HG02642 (cell line): ENCODE measurements around the gene FOXP1.

ENCODE experiments used
- ATAC-seq: cut with Tn5 transposase; IDR thresholded peaks from one replicate; pipeline ENCODE4 v1.9.1; 2021; ENCODE audit warnings: mild to moderate bottlenecking; ENCODE audit not compliant: unreplicated experiment, poor library complexity

Gene FOXP1

DNA sequence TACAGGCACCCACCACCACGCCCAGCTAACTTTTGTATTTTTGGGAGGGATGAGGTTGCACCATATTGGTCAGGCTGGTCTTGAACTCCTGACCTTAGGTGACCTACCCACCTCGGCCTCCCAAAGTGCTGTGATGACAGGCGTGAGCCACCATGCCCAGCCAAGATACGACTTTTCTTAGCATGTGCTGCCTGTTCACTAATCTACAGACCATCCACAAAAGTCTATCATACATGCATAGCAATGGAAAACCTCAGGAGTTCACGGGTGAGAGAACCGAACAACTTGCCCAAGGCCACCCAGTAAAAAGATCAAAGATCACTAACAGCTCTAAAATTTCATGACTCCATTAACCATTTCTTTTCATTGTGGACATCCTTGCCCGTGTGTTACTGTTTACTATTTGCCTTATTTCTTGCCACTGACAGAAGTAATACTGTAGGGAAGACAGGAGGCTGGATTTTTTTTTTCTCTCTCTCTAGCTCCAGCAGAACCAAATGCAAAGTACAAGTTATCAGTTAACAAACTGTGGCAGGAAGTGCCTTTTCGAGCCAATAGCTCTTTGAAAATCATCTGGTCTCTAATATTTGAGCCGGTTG, 92.3 kb downstream of the FOXP1 start:
- ATAC-seq: no peak

DNA sequence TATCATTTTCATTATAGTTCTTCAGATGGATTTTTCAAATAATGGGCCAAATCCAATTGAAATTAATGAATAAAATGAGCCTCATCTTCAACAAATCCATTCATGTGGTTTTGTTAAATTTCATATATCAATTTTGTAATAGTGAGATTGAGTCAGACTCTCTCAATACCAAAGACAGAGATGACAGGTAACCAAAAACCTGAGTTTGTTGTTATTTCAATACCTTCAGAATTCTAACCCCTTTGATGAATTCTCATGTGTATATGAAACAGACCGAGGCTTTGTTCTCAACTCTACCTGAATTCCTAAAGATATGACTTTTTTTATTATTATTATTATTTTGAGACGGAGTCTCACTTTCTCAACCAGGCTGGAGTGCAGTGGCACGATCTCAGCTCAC, 92.8 kb downstream of the FOXP1 start:
- ATAC-seq: no peak

DNA sequence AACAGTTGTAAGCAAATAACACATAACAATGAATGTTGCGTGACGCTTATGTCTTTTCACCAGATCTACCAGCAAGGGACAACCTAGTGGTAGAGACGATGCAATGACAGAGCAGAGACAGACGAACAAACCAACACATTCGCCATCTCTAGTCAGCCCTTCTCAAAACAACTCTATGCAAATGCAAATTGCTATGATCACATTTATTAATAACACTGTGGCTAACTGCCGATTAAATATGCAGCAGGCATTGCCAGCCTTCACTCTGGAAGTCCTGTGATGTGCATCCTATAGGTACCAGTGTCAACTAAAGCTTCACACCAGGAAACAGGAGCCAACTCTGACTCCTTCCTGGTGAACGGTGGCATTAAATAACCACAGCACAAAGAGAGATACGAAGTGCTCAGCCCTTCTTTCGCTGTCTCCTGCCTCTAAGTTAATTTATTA, 94.2 kb downstream of the FOXP1 start:
- no peak for ATAC-seq

- ATAC-seq: no peak
Observed at GRCh38 chr3:71488882-71489281, 94.6 kb downstream of the FOXP1 start.

GRCh38 chr3:71488391-71488809, 95.1 kb downstream of the FOXP1 start:
- no peak for ATAC-seq

DNA sequence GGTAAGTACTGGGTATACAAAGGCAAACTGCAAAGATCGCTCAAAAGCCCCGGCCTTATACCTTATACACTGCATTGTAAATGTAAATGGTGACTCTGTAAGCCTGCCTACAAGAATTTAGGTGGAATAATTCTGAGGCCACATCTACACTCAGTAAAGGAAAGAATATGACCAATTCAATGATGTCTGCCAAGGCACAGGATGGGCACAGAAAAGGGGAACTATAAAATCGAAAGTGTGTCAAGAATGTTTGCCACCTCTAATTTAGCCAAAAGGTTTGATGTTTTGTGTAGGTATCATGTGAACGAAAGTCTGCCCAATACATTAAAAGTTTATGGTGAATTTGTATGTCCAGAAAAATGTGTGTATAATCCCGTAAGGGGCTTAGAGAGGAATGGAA, 96.1 kb downstream of the FOXP1 start:
- ATAC-seq: no peak

DNA sequence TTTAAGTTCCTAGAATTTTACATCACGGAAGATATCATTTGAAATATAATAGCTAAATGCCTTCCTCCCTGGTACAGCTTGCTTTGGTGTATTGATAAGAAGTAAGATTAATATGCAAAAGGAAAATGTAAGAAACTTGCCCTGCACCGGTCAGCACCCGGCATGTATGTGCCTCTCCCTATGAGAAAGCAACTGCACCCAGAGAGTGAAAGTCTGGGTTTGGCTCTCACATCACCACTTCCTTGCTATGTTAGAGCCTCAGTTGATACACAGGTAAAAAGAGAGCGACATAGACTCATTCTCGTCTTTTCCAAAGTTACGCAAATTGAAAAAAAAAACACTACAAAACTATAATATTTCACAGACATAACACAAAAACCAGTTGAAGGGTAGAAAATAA, 96.7 kb downstream of the FOXP1 start:
- ATAC-seq: no peak

GRCh38 chr3:71485896-71486295, 97.6 kb downstream of the FOXP1 start:
- ATAC-seq: no peak

DNA sequence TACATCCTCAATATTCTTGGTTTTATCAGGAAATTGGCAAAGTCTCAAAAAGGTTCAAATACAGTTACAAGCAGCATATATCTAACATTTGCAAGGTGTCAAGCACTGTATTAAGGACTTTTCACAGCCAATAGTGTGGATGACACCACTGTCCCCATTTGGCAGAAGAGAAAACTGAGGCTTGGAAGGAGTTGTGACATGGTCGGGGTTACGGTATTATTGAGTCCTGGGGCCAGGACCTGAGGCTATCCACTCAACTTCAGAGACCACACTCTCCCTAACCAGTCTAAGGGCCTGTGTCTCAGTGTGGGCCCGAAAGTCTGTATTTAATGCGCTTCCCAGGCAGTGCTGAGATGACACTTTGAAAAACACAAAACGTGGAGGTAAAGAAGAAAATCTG, 99.1 kb downstream of the FOXP1 start:
- no peak for ATAC-seq

DNA sequence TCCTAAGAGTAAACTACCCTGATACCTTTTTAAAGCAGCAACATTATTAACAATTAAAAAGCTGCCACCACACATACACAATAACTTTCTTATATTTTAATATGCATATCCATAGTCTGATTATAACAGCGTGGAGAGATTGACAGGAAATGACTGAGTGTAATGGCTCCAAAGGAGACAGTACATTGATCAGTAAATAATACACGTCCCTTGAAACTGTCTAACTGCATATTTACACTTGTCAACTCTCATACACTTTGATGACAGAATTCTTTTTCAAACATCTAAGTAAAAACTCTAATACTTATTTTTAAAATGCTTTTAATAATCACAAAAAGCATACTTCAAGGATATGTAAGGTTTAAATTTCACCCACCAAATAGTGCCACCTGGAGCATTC, 99.5 kb downstream of the FOXP1 start:
- ATAC-seq: no peak

- no peak for ATAC-seq
Observed at GRCh38 chr3:71482771-71483170, 100.8 kb downstream of the FOXP1 start.

DNA sequence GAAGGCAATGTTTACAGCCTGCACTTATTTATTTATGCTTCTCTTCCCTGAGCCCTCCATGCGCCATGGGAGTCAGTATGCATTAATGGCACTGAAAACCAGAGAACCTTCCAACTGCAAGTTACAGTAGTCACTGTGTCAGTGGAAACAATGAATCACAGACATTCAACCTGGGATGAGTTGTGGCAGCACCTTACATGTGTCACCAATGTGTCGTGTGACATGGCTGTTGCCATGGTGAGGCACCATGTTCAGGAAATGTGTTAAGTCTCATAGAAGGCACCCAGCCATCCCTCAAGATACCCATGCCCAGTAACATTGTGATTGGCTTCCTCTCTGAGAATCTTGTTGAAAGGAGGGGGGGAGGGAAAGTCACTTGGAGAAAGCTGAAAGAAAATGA, 105.0 kb downstream of the FOXP1 start:
- ATAC-seq: no peak

DNA sequence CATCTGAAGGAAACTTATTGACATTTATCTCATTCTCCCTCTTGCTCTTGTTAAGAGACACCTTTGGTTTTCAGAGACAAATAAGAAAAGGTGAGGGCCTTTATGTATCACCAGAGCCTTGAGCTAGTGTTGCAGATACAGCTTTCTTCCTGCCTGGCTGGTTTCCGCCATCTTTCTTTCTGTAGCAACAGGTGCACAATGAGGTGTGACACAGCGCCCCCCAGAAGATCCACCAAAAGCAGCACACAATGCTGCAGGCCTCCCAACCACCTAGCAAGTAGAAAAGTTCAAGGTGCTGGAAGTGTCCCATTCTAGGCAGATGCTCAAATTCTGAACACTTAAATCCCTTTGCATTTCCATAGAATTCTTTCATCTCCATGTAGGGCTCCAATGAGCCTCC, 106.6 kb downstream of the FOXP1 start:
- no peak for ATAC-seq

GRCh38 chr3:71469138-71469435, 114.4 kb downstream of the FOXP1 start:
- ATAC-seq: no peak

GRCh38 chr3:71468311-71469137, 115.0 kb downstream of the FOXP1 start:
- ATAC-seq: no peak

GRCh38 chr3:71466483-71466882, 117.0 kb downstream of the FOXP1 start:
- ATAC-seq: no peak

DNA sequence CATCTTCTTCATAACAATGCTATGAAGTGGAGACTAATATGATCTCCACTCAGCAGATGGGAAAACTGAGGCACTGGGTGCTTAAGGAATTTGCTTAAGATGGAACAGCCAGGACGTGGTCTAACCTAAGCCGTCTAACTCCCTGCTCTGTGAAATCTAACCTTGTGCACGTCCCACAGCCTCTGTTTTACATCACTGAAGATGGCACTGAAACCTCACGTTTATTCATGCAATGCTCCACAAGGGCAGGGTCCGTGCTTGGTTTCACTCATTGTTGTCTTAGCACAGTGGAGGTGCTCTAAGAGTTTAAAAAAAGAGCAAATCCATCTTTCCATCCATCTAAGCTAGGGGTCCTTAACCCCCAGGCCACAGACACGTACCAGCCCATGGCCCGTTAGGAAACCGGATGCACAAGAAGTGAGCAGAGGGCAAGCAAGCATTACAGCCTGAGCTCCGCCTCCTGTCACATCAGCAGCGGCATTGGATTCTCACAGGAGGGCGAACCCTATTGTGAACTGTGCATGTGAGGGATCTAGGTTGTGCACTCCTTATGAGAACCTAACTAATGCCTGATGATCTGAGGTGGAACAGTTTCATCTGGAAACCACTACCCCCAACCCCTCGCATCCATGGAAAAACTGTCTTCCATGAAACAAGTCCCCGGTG, 118.0 kb downstream of the FOXP1 start:
- no peak for ATAC-seq

DNA sequence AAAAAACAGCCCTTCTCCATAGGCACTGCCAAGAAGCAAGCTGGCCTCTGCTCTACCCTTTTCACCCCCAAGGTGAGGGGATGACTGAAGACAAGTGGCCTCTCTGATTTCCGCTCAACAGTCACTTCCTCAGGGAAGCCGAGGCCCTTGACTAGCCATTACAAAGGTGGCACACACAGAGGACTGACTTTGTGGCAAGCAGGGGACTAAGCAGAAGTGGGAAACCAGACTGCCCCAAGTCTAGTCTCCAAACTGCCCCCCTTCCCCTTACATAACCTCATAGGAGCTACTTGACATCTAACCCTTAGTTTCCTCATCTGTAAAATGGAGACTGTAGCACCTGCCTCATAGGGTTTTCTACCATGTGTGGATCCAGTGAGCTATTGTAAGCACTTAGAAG, 118.9 kb downstream of the FOXP1 start:
- ATAC-seq: no peak

- no peak for ATAC-seq
Observed at GRCh38 chr3:71463617-71464016, 119.9 kb downstream of the FOXP1 start.

GRCh38 chr3:71462586-71462985, 120.9 kb downstream of the FOXP1 start:
- ATAC-seq: no peak

- ATAC-seq: no peak
Observed at GRCh38 chr3:71461749-71462483, 121.6 kb downstream of the FOXP1 start.
